GM13977 (cell line): ENCODE measurements around the gene AUTS2.

ENCODE experiments used
- DNase-seq: peaks from one replicate; pipeline ENCODE4 v3.0.0; 2012; ENCODE audit warnings: low spot score
- CTCF ChIP-seq: IDR thresholded peaks from 2 replicates; pipeline ENCODE4 v1.5.1; 2012; ENCODE audit warnings: mild to moderate bottlenecking, control low read depth; ENCODE audit not compliant: insufficient read depth; ENCODE audit errors: extremely low read depth, missing control alignments
- in situ Hi-C: fragments of 300-500 bp; cut with MboI; formaldehyde crosslinking; loops from one replicate; pipeline ENCODE4 v1.12.0; 2022; ENCODE audit warnings: low sequenced_read_pairs, low pct_unique_long_range_greater_than_20kb, mixed read lengths, inconsistent platforms; ENCODE audit not compliant: unreplicated experiment

The AUTS2 gene

DNA sequence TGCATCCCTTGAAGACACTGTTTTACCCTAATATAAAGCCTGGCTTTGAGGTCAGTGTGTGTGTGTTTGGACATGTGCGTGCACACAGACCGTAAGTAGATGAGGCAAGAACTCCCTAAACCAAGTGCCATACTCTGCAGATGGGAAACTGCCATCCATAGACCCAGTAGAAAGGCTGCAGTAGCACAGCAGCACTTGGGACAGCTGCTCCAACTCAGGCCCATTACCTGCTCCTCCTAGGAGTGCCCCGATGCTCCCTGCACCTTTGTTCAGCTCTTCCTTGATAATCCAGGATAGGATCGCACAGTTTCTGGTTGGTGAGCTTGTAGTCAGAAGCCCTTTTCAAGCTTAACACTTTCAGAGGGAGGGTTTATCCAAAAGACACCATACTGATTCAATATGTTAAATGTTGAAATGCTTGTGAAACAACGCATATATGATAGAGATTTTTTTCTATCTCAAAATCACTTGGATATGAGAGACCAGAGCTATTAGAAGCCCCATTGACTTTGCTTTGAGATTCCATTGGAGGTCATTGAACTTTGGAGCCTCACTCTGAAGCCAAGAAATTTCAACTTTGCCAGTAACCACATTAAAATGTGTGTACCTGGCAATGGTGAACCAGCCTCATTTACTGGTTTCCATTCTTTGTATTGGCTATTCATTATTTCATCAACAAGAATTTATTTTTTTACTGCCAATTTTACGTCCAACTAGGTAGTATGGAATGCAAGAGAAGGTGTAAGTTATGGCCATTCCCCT, 776.7 kb downstream of the AUTS2 start:
- in situ Hi-C loops, result no loop called here
- DNase-seq, result no peak

GRCh38 chr7:70376561-70377031, 778.3 kb downstream of the AUTS2 start:
- DNase-seq, result no peak
- in situ Hi-C loops, result no loop called here
- no peak for TF ChIP-seq CTCF

More for the DNA sequence above, 776.7 kb downstream of the AUTS2 start:
- TF ChIP-seq CTCF, result no peak

- no peak for TF ChIP-seq CTCF
- in situ Hi-C loops, result no loop called here
- no peak for DNase-seq
These were observed 779.7 kb downstream of the AUTS2 start for GRCh38 chr7:70377957-70378356.

GRCh38 chr7:70379210-70379609, 780.9 kb downstream of the AUTS2 start:
- in situ Hi-C loops, result no loop called here
- TF ChIP-seq CTCF, result no peak
- no peak for DNase-seq

DNA sequence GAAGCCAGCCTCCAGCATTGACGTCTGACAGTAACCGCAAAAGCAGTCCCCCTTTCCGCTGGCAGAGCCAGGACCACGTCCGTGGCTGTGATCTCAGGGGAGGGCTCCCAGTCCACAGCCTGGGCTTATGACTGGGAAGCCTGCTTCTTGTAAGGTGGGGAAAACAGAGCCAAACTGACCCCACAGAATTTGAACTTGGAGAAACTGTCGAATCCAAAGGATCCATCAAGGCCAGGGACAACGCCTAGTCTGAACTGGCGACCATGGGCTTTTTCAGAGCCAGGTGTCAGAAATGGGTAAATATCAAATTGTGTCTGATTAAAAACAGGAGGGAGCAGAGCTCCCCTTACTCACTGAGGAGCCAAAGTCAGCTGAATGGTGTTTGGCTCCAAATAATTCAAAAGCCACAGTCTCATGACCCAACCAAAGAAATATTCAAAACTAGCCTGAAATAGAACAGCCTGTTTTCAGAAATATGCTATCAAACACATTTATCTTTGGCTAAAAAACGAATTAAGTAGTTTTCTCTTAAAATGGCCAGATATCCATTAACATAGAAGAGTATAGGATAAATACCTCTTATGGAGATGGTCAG, 782.2 kb downstream of the AUTS2 start:
- no peak for DNase-seq
- in situ Hi-C loops, result no loop called here
- no peak for TF ChIP-seq CTCF

- DNase-seq, result no peak
- no peak for TF ChIP-seq CTCF
These were observed 784.9 kb downstream of the AUTS2 start for GRCh38 chr7:70383066-70383782.

More at GRCh38 chr7:70383066-70383782, 784.9 kb downstream of the AUTS2 start:
- in situ Hi-C loops, result no loop called here
